Lower lobe of right lung (tissue), 2 donors: ENCODE data around the gene P2RX7. TPM values are rescaled to one million over a fixed set of nuclear protein-coding genes. Genes with fewer than 3 reads are reported as not detected.

Source experiments
- ATAC-seq, 2 donors: fragments of 200-7000 bp; cut with Tn5 transposase; one replicate each; pipeline ENCODE4 v1.9.1; 2020 to 2022; ENCODE audit warnings: mild to moderate bottlenecking in 2 of 2, moderate library complexity in 2 of 2
- DNase-seq: peaks from one replicate; pipeline ENCODE4 v3.0.0-alpha.2; 2020
- H3K27ac ChIP-seq: fragments of 200-600 bp; one replicate; pipeline ENCODE4 v1.8.0; 2022
- H3K27me3 ChIP-seq: fragments of 200-600 bp; one replicate; pipeline ENCODE4 v1.8.0; 2022; ENCODE audit warnings: low read depth
- H3K36me3 ChIP-seq: fragments of 200-600 bp; one replicate; pipeline ENCODE4 v1.8.0; 2022; ENCODE audit warnings: mild to moderate bottlenecking
- H3K4me1 ChIP-seq: fragments of 200-600 bp; one replicate; pipeline ENCODE4 v1.8.0; 2022
- H3K4me3 ChIP-seq: fragments of 200-600 bp; one replicate; pipeline ENCODE4 v1.8.0; 2022; ENCODE audit warnings: mild to moderate bottlenecking
- H3K9me3 ChIP-seq: fragments of 200-600 bp; one replicate; pipeline ENCODE4 v1.8.0; 2022
- CTCF ChIP-seq: fragments of 200-600 bp; IDR thresholded peaks from one replicate; pipeline ENCODE4 v1.8.0; 2022; ENCODE audit warnings: antibody characterized with exemption, mild to moderate bottlenecking
- intact Hi-C: fragments of 100-400 bp; cut with DNase I; formaldehyde crosslinking; loops from one replicate; pipeline ENCODE4 v1.11.0; 2022
- long read RNA-seq: library from polyadenylated mRNA; unstranded; transcript quantifications from one replicate; pipeline ENCODE4 v2.0.0, GENCODE V29; 2021
- total RNA-seq: library from RNA; stranded (reverse); fragmentation: NEBNext Ultra II Directional; extraction: Animal tissue kit (Norgen Biotek cat#: 25700); gene quantifications from one replicate; pipeline ENCODE4 v1.2.1, GENCODE V29; 2021
- donor health status: DM: no; HTN: yes; CAD: no; lungs with severe emphysema.

Gene P2RX7
- total RNA-seq = 20.5 TPM
- long read RNA-seq, full-length matches to known transcripts = 6 of 24 reads
- long read RNA-seq, partial matches to known transcripts = 12 of 24 reads
- long read RNA-seq, other reads (novel, unspliced or antisense) = 6 of 24 reads

GRCh38 chr12:121132601-121133481, at the start of gene P2RX7:
P2RX7 (plus strand) TSS chr12:121132876; CDS start chr12:121132971, 95 bp downstream.
- no peak for TF ChIP-seq CTCF
- intact Hi-C loops = no loop called here
- peak; percentile 86 for DNase-seq
- Histone ChIP-seq H3K27me3 (no peaks in the 10 kb centered on the region), H3K36me3 (no peaks in the 10 kb centered on the region), H3K27ac (peak within 1 kb of the TSS; percentile 72), H3K9me3 (no peaks in the 10 kb centered on the region), H3K4me3 (peak within 1 kb of the TSS; percentile 60), H3K4me1 (peaks cover 61% of the 10 kb centered on the region)
- peak; percentile 73 to 75 for ATAC-seq

- TF ChIP-seq CTCF = no peak
- Histone ChIP-seq H3K4me3 (no peak overlapping the region), H3K4me1 (no peaks in the 10 kb centered on the region), H3K27ac (no peak overlapping the region), H3K9me3 (no peaks in the 10 kb centered on the region), H3K27me3 (no peaks in the 10 kb centered on the region), H3K36me3 (no peaks in the 10 kb centered on the region)
- intact Hi-C loops = no loop called here
- DNase-seq (no peak), ATAC-seq (no peak)
Measured at GRCh38 chr12:121084229-121084628, 48.4 kb upstream of the P2RX7 start.

- no peak for DNase-seq
- no peak for TF ChIP-seq CTCF
- no peak overlapping the region for H3K27ac ChIP-seq
- no peak for ATAC-seq
- no peaks in the 10 kb centered on the region for H3K27me3 ChIP-seq
- no peaks in the 10 kb centered on the region for H3K4me1 ChIP-seq
- no peaks in the 10 kb centered on the region for H3K36me3 ChIP-seq
- H3K4me3 ChIP-seq = no peak overlapping the region
- intact Hi-C loops = no loop called here
- no peaks in the 10 kb centered on the region for H3K9me3 ChIP-seq
Measured at GRCh38 chr12:121085069-121085468, 47.6 kb upstream of the P2RX7 start.

GRCh38 chr12:121085506-121086353, 46.9 kb upstream of the P2RX7 start:
- no peaks in the 10 kb centered on the region for H3K9me3 ChIP-seq
- intact Hi-C loops = no loop called here
- H3K27me3 ChIP-seq = no peaks in the 10 kb centered on the region
- no peaks in the 10 kb centered on the region for H3K36me3 ChIP-seq
- DNase-seq (no peak), ATAC-seq (no peak)
- H3K27ac ChIP-seq = no peak overlapping the region
- no peak overlapping the region for H3K4me3 ChIP-seq
- no peak for TF ChIP-seq CTCF
- no peaks in the 10 kb centered on the region for H3K4me1 ChIP-seq

- no peak for TF ChIP-seq CTCF
- no peak overlapping the region for H3K27ac ChIP-seq
- H3K4me1 ChIP-seq = no peaks in the 10 kb centered on the region
- ATAC-seq = no peak
- intact Hi-C loops = no loop called here
- H3K4me3 ChIP-seq = no peak overlapping the region
- DNase-seq = no peak
- no peaks in the 10 kb centered on the region for H3K36me3 ChIP-seq
- no peaks in the 10 kb centered on the region for H3K9me3 ChIP-seq
- H3K27me3 ChIP-seq = no peaks in the 10 kb centered on the region
Measured at GRCh38 chr12:121086781-121087295, 45.8 kb upstream of the P2RX7 start.
